Activated naive CD4-positive, alpha-beta T cell treated with Interleukin-2 at 50 U/mL for 16 hours (primary cell): Measurements from ENCODE around the gene IRAK3.
"Not testable (repeated sequence)": the region's sequence is repeated elsewhere in the genome, so short reads cannot be mapped to it uniquely, and the experiment has no call there.

Source experiments
- DNase-seq: peaks from one replicate; pipeline ENCODE4 v3.0.0-alpha.2; 2020

IRAK3 gene

DNA sequence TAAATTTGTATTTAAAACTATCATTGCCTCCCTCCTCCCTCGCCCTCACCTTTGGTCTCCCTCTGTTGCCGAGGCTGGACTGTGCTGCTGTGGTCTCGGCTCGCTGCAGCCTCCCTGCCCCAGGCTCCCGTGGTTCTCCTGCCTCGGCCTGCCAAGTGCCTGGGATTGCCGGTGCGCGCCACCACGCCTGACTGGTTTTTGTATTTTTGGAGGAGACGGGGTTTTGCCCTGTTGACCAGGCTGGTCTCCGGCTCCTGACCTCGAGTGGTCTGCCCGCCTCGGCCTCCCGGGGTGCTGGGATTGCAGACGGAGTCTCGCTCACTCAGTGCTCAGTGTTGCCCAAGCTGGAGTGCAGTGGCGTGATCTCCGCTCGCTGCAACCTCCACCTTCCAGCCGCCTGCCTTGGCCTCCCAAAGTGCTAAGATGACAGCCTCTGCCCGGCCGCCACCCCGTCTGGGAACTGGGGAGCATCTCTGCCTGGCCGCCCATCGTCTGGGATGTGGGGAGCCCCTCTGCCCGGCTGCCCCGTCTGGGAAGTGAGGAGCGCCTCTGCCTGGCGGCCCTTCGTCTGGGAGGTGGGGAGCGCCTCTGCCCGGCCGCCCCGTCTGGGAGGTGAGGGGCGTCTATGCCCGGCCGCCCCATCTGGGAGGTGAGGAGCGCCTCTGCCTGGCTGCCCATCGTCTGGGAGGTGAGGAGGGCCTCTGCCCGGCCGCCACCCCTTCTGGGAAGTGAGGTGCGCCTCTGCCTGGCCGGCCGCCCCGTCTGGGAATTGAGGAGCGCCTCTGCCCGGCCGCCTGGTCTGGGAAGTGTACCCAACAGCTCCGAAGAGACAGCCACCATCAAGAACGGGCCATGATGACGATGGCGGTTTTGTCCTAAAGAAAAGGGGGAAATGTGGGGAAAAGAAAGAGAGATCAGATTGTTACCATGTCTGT, 14.4 kb upstream of the IRAK3 start:
- DNase-seq: not testable (repeated sequence)

DNA sequence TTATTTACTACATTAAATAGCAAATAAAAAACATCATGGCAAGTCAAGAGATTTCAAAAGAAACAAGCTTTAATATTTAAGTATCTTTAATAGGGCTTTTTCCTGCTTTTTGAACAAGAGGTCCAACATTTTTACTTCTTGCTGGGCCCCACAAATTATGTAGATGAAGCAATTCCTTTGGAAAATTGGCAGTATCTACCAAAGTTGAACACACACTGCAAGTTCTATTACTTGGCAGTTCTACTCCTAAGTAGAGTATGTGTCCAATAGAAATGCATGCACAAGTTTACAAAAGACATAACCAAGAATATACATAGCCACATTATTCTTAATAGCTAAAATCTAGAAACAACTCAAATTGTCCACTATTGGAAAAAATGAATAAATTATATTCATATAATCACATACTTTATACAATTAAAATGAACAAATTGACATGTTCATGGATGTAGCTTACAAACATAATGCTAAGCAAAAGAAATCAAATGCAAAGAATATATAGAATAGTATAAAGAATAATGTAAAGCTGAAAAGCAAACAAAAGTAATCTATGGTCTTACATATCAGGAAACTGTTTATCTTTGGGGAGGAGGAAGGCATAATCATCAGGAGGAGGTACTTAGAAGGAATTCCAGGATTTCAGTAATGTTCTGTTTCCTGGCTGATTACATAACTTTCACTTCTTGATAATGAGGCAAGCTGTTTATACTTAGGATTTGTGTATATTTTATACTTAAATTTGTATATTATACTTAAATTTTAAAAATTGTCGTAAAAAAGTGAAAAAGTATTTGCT, 12.7 kb upstream of the IRAK3 start:
- DNase-seq: no peak

DNA sequence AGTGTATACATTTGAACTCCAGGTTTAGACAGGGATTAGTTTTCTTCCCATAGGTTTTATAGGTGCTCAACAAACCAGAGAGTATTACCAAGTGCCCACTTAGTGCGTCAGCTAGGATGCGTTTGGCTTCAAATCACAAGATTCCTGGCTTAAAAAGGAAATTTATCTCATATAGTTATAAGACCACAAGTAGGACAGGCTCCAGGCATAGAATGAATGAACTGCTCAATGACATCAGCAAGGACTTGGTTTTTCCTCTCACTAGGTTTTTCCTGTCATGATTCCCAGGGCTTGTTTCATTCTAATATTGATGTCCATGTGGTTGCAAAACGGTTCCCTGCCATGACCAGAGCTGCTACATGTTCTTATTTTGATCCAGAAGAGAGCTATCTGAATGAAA, 6.1 kb upstream of the IRAK3 start:
- DNase-seq: no peak

DNA sequence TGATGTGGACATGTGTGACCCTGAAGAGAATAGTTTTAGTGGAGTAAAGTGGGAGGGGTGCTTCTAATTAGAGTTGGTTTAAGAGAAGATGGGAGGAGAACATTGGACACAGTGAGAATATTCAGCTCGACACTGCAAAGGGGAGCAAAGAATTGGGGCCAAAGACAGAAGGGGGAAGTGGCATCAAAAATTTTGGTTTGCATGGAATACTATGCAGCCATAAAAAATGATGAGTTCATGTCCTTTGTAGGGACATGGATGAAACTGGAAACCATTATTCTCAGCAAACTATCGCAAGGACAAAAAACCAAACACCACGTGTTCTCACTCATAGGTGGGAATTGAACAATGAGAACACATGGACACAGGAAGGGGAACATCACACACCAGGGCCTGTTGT, 4.2 kb upstream of the IRAK3 start:
- not testable (repeated sequence) for DNase-seq

DNA sequence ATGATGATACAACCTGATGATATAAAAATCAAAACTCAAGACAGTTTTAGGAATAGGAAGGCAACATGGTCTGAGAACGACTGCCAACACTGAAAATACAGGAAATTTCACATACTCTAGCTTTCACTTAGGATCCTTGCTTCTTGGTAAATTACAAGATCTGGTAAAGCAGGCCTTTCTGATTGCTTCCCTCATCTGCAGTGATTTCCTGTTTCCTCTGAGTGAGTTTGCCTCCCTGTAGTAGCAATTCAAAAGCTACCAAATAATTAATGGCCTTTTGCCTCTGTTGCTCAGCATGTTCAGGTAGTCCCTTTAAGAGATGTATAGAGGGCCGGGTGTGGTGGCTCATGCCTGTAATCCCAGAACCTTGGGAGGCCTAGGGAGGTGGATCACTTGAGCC, 2.0 kb upstream of the IRAK3 start:
- no peak for DNase-seq

DNA sequence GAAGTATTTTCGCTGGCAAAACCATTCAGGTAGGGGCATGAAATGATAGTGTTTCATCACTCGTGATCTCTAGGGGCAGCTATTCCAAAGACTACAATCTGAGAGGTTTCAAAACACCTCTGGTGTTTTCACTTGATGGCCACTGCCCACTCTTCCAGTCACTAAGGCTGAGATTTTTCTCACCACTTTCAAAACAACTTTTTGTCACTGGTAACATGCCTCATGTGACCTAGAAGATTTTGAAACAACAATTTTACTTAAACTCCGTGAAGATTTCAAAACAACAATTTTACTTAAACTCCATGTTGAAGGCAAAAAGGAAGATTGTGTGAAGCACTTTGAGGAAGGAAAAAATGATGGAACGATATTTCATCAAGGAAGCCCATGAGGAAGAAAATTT, 1.2 kb upstream of the IRAK3 start:
- no peak for DNase-seq

- no peak for DNase-seq
Observed at GRCh38 chr12:66189486-66189843, 451 bp downstream of the IRAK3 start.

DNA sequence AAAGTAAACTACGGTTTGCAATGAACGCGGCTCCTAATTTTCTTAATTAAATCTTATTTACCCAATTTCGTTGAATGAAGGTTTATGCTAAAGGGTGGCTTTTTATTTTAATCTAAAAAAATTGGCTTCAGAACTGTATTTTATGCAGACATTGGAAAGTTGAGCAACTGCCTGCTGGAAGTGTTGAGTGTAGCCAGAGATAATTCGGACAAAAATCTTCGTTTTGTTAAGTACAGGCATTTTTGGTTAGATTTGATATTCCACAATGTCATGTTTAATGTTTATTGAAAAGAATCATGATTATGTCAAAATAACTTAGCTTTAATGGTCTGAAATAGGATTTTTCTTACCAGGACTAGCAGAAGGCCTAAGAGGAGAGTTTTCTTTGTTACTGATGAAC, 875 bp downstream of the IRAK3 start:
- no peak for DNase-seq

- no peak for DNase-seq
Observed at GRCh38 chr12:66190519-66191370, 1.7 kb downstream of the IRAK3 start.

GRCh38 chr12:66191547-66192126, 2.6 kb downstream of the IRAK3 start:
- no peak for DNase-seq

DNA sequence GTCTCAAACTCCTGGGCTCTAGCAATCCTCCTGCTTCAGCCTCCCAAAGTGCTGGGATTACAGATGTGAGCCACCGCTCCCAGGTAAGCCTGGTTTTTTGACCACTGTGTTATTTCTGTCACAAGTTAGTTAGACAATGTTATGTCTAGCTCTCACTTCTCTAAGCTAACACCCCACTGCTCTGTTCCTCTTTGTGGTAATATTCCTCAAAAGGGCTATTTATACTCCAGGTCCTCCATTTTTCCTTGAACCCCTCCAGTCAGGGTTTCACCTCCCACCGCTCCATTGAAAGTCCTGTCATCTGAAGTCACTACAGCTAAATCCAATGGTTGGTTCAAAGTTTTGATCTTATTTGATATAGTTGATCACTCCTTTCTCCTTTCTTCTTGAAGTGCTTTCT, 5.1 kb downstream of the IRAK3 start:
- DNase-seq: no peak

- DNase-seq: no peak
Observed at GRCh38 chr12:66195242-66195641, 6.2 kb downstream of the IRAK3 start.

- no peak for DNase-seq
Observed at GRCh38 chr12:66196806-66197205, 7.8 kb downstream of the IRAK3 start.

DNA sequence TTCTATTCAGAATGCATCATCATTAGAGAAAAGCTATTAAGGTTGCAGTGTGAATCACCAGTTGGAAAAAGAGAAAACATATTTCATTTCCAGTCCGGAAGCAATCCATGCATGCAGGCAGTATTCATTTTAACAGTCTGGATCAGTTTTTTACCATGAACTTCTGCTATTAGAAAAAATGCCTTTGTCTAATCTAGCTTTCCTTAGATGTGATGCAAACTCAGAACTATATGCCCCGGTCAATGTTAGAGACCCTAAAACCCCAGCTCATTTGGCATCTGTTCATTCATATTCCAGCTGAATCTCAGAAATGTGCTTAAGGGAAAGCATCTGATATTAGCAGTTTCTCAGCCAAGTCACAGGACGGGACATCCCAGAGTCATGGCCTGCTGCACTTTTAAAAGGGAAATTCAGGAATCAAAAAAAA, 8.5 kb downstream of the IRAK3 start:
- DNase-seq: no peak

DNA sequence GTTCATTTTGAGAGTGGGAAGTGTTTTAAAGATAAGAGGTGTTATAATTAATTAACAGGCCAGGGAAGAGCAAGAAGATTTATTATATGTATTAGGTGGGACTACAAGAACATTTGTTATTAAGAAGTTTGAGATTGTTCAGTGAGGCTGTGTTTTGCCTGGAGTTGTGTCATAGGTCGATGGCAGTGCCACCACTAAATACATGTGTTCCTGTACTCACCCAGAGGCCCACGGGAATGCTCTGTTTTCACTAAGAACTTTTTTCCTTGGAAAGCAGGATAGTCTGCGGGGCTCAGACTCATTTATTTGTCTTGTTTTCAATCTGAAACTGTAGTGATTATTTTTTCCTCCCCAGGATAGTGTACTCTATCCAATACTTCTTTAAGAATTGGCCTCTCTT, 10.1 kb downstream of the IRAK3 start:
- no peak for DNase-seq

DNA sequence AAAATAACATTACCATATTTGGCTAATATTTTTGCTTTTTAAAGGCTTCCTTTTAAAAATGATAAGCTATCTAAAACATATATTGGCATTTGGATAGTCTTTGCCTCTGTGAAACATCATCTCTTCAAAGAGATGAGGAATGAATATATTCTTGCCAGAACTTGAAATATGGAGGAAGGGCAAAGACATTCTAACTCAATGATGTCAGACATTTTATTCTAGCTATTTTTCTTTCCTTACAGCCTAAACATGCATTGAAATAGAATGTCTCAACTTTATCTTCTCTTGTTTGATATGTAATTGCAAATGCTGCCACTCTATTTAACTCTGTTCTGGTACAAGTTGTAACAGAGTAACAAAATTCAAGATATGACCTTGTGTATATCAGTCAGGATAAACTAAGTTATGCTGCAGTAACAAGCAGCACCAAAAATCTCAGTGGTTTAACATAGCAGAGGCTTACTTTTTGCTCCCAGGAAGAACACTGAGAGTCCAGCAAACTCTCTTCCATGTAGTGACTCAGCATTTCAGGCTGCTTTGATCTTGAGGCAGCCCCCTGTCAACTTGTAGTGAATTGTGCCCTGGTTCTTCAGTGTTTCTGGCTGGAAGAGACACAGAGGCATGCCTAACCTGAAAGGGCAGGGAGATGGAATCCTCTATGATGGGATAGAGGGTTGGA, 11.0 kb downstream of the IRAK3 start:
- DNase-seq: no peak

DNA sequence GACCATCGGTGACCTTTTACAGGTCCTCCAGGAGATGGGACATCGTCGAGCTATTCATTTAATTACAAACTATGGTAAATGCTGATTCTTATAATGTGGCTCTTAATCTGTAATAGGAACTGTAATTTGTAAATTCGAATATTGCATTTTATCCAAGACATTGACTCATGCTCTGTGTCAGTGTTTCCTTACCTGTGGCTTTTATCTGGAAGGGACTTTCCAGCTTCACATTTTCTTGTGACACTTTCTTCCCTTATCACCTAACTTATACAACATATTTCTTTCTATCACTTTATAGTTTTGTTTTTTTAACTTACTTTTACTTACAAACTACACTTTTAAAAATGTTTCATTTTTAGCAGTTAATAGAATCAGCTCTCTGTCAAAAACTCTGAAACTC, 14.8 kb downstream of the IRAK3 start:
- DNase-seq: no peak

DNA sequence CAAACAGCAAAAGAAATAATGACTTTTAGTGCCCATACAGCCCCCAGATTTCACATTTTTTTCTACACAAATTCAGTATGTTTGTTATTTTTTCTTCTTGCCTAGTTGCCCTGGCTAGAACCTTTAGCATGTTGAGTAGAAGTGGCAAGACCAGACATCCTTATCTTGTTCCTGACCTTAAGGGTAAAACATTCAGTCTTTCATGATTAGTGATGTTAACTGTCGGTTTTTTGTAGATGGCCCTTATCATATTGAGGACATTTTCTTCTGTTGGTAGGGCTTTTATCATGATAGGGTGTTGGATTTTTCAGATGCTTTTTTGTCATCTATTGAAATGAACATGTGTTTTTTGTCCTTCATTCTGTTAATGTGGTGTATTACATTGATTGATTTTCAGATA, 17.1 kb downstream of the IRAK3 start:
- DNase-seq: no peak

DNA sequence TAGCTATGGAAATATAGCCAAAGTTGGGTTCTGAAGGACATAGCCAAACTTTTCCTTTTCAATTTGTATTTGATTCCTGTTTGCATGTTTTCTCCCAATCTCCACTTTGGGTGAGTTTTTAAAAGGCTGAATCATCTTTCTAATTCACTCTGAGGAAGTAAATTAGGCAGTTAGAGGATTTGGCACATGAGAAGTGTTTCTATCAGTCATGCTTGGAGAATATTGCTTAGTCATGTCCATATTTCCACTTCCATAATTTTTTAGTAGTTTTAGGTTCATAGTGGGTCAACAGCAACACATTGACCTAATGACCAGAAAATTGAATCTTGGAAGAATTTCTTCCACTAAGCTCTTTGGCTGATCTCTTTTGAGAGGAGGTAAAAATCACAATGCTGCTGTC, 21.8 kb downstream of the IRAK3 start:
- DNase-seq: no peak

DNA sequence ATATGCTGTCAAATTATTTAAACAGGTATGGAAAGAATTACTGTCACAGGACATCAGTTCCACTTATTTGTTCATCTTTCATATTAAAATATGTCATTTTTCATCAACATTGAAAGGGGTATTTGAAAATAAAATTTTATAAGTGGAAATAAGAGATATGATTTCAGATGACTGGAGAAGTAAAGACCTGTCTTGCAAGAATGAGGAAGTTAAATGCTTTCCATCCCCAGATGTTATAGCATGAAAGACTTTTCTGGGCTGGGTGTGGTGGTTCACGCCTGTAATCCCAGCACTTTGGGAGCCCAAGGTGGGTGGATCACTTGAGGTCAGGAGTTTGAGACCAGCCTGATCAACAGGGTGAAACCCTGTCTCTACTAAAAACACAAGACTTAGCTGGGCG, 22.6 kb downstream of the IRAK3 start:
- DNase-seq: not testable (repeated sequence)

GRCh38 chr12:66213011-66213410, 24.0 kb downstream of the IRAK3 start:
- DNase-seq: not testable (repeated sequence)

DNA sequence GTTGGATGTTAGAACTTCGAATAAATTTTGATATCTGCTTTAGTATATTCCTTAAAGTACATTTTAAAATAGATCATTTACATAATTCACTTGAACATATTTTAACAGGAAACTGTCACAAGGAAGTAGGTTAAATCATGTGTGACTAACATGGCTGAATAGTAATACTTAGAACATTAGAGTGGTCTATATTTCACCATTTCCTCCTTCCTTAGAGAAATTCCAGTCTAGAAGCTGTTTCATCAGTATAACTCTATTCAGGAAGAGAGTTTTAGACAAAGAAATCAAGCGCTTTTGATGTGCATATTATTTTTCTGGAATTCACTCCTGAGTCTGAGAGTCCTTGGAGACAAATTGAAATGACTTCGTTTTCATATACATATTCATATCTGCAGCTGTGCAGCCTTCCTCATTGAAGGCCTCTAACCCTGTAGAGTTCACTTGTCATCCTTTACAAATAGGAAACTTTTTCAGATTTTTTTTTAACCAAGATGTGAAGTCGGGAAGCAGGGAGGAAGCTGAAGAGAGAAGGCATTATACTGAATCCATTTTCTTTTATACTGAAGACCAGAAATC, 28.4 kb downstream of the IRAK3 start:
- no peak for DNase-seq
